Measurements from ENCODE around the gene FOXP1.

Gene FOXP1

GRCh38 chr3:71062952-71063772, 520.4 kb downstream of the FOXP1 start:
- DNase-seq: peak; percentile 21

- DNase-seq: no peak
Measured at GRCh38 chr3:71062037-71062932, 521.2 kb downstream of the FOXP1 start.

GRCh38 chr3:71061581-71061980, 521.9 kb downstream of the FOXP1 start:
- DNase-seq: no peak

- no peak for DNase-seq
Measured at GRCh38 chr3:71061037-71061436, 522.5 kb downstream of the FOXP1 start.

- no peak for DNase-seq
Measured at GRCh38 chr3:71060536-71060935, 523.0 kb downstream of the FOXP1 start.

- DNase-seq: no peak
Measured at GRCh38 chr3:71057526-71057894, 526.0 kb downstream of the FOXP1 start.

- no peak for DNase-seq
Measured at GRCh38 chr3:71056327-71056726, 527.2 kb downstream of the FOXP1 start.

GRCh38 chr3:71055257-71056001, 528.1 kb downstream of the FOXP1 start:
- no peak for DNase-seq

- no peak for DNase-seq
Measured at GRCh38 chr3:71054312-71054711, 529.2 kb downstream of the FOXP1 start.

GRCh38 chr3:71053495-71053894, 530.0 kb downstream of the FOXP1 start:
- DNase-seq: no peak

GRCh38 chr3:71052716-71053115, 530.8 kb downstream of the FOXP1 start:
- DNase-seq: no peak

- no peak for DNase-seq
Measured at GRCh38 chr3:71051893-71052687, 531.4 kb downstream of the FOXP1 start.

GRCh38 chr3:71051259-71051595, 532.3 kb downstream of the FOXP1 start:
- DNase-seq: no peak

GRCh38 chr3:71050538-71051258, 532.8 kb downstream of the FOXP1 start:
- peak; percentile 33 for DNase-seq

GRCh38 chr3:71050166-71050537, 533.4 kb downstream of the FOXP1 start:
- DNase-seq: no peak

- no peak for DNase-seq
Measured at GRCh38 chr3:71048948-71049347, 534.6 kb downstream of the FOXP1 start.

- DNase-seq: no peak
Measured at GRCh38 chr3:71047616-71048531, 535.7 kb downstream of the FOXP1 start.

- no peak for DNase-seq
Measured at GRCh38 chr3:71046791-71047190, 536.7 kb downstream of the FOXP1 start.

GRCh38 chr3:71045917-71046282, 537.6 kb downstream of the FOXP1 start:
- DNase-seq: no peak

- no peak for DNase-seq
Measured at GRCh38 chr3:71045212-71045916, 538.2 kb downstream of the FOXP1 start.
